Dendritic cell treated with granulocyte-macrophage colony-stimulating factor and Interleukin-4, amounts not matched to agents 40 ng/mL and 50 ng/mL, for 4 days (primary cell): ENCODE results near the gene CD8A.

Source experiments
- H3K27ac Mint-ChIP-seq: one replicate; pipeline ENCODE4 v1.8.0; 2022; ENCODE audit warnings: mild to moderate bottlenecking, mixed read lengths
- H3K27me3 Mint-ChIP-seq: one replicate; pipeline ENCODE4 v1.8.0; 2022; ENCODE audit warnings: mild to moderate bottlenecking, mixed read lengths
- H3K36me3 Mint-ChIP-seq: one replicate; pipeline ENCODE4 v1.8.0; 2022; ENCODE audit warnings: low read depth, mixed read lengths
- H3K4me1 Mint-ChIP-seq: one replicate; pipeline ENCODE4 v1.8.0; 2022; ENCODE audit warnings: low read depth, mixed read lengths
- H3K4me3 Mint-ChIP-seq: one replicate; pipeline ENCODE4 v1.8.0; 2022; ENCODE audit warnings: mild to moderate bottlenecking, moderate library complexity, mixed read lengths
- H3K9me3 Mint-ChIP-seq: one replicate; pipeline ENCODE4 v1.8.0; 2022; ENCODE audit warnings: mixed read lengths
- intact Hi-C: fragments of 100-400 bp; cut with micrococcal nuclease; formaldehyde crosslinking; loops from one replicate; pipeline ENCODE4 v1.15.0; 2022

CD8A gene

DNA sequence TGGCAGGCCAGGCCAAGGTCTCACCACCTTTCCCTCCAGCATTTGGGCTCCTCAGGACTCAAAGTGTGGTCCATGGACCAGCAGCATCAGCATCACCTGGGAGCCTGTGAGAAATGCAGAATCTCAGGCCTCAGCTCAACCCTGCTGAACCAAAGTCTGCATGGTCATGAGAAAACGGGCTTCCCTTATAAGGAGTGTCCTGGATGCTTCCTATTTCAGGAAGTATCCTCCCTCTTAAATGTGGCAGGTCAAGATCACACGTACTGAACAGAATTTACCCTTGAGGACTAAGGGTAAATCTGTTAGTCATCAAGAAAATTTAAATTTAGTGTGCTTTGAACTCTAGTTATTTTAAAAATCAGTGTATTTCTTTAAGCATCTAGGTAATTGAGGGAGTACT, 11.8 kb downstream of the CD8A start:
- intact Hi-C loops = no loop called here
- no peak overlapping the region for H3K4me3 Mint-ChIP-seq
- H3K27ac Mint-ChIP-seq = no peak overlapping the region
- peaks cover 2% of the 10 kb centered on the region for H3K27me3 Mint-ChIP-seq
- peaks cover 29% of the 10 kb centered on the region for H3K4me1 Mint-ChIP-seq
- H3K9me3 Mint-ChIP-seq = no peaks in the 10 kb centered on the region
- peaks cover 24% of the 10 kb centered on the region for H3K36me3 Mint-ChIP-seq

DNA sequence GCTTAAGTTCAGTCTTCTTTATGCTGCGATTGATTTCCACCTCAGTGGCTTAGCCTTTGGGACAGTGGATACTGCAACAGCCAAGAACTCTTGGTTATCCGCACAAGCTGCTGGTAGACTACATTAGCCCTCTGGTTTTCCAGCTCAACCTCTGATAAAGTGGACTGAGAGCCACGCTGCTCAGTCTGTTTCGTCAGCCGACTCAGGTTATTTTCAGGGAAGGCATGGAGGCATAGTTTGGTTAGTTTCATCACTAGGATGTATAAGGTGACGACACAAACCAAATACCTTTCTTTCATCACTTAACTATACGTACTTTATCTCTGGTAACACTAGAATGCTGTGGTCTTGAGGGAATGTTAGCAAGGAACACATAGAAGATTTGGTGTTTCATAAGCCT, 14.2 kb downstream of the CD8A start:
- no peaks in the 10 kb centered on the region for H3K27me3 Mint-ChIP-seq
- H3K27ac Mint-ChIP-seq = no peak overlapping the region
- no peaks in the 10 kb centered on the region for H3K9me3 Mint-ChIP-seq
- H3K4me1 Mint-ChIP-seq = peaks cover 13% of the 10 kb centered on the region
- intact Hi-C loops = no loop called here
- no peak overlapping the region for H3K4me3 Mint-ChIP-seq
- peaks cover 48% of the 10 kb centered on the region for H3K36me3 Mint-ChIP-seq

DNA sequence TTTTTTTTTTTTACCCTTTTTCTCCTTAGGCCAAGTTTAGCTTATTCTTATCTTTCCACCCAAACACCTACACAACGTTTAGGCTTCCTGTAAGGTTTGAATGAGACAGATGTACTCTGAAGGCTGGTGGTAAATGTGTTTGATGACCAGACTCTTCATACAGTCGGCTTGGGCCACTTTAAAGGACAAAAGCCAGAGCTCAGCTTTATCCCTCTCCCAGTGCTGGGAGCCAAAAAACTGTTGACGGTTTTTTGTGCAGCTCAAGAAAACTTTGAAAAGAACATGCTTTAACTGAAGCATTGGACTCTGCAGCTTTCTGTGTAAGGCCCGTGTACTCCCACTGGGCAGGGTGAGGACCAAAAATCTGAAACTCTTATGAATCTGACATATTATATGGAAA, 15.4 kb downstream of the CD8A start:
- Mint-ChIP-seq H3K9me3 (no peaks in the 10 kb centered on the region), H3K36me3 (peaks cover 60% of the 10 kb centered on the region), H3K27me3 (no peaks in the 10 kb centered on the region), H3K4me3 (no peak overlapping the region), H3K27ac (no peak overlapping the region), H3K4me1 (peaks cover 7% of the 10 kb centered on the region)
- intact Hi-C loops = no loop called here

DNA sequence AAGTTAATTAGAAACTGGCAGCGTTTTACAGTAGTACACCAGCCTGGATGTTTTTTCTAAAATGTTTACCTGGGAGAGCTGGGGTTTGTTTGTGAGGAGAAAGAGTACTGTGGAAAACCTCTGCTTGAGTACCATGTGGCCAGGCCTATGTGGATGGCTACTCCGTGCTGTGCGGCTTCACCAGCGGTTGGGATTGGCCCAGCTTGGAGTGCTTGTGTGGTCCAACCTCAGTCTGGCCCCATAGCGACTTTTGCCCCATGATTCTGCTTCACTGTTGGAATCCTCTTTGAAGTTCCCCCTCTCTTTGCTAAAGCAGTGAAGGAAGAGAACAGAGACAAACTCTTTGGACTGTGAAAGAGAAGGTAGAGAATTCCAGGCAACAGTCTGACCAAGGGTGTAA, 15.9 kb downstream of the CD8A start:
- Mint-ChIP-seq H3K27me3 (no peaks in the 10 kb centered on the region), H3K36me3 (peaks cover 61% of the 10 kb centered on the region), H3K4me3 (no peak overlapping the region), H3K4me1 (peaks cover 7% of the 10 kb centered on the region), H3K9me3 (no peaks in the 10 kb centered on the region), H3K27ac (no peak overlapping the region)
- intact Hi-C loops = no loop called here

DNA sequence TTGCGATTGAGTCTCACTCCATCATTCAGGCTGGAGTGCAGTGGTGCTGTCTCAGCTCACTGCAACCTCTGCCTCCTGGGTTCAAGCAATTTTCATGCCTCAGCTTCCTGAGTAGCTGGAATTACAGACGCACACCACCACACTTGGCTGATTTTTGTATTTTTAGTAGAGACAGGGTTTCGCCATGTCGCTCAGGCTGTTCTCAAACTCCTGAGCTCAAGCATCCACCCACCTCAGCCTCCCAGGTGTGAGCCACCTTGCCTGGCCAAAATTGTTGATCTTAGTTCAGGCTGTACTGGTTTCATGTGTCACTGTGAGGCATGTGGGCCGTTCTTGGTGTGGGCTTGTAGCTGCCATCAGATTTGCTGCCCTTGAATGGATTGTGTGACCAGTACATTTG, 18.1 kb downstream of the CD8A start:
- no peaks in the 10 kb centered on the region for H3K4me1 Mint-ChIP-seq
- H3K27me3 Mint-ChIP-seq = no peaks in the 10 kb centered on the region
- H3K27ac Mint-ChIP-seq = no peak overlapping the region
- peaks cover 69% of the 10 kb centered on the region for H3K36me3 Mint-ChIP-seq
- intact Hi-C loops = no loop called here
- H3K9me3 Mint-ChIP-seq = no peaks in the 10 kb centered on the region
- no peak overlapping the region for H3K4me3 Mint-ChIP-seq

DNA sequence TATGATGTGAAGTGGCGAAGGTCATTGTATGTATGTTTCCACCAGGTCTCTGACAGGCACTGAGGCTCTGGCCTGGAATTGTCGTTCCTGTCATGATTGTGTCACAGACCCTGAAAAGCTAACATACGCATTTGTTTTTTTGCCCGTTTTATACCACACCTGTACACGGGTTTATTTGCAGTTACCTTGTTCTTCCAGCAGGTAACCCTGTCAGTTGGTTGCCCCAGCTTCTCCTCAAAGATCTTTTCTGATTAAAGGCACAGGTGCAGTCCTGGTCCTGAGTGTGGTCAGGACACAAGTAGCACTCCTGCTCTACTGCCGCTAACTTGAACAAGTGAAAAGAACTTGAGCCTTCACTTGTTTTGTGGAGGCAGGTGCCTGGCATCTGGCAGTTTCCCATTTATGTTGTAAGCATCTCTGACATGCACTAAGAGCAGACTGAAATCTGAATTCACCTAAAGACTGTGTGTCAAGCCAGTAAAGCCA, 19.9 kb downstream of the CD8A start:
- intact Hi-C loops = no loop called here
- Mint-ChIP-seq H3K4me3 (no peak overlapping the region), H3K36me3 (peaks cover 81% of the 10 kb centered on the region), H3K9me3 (no peaks in the 10 kb centered on the region), H3K4me1 (no peaks in the 10 kb centered on the region), H3K27me3 (no peaks in the 10 kb centered on the region), H3K27ac (no peak overlapping the region)

DNA sequence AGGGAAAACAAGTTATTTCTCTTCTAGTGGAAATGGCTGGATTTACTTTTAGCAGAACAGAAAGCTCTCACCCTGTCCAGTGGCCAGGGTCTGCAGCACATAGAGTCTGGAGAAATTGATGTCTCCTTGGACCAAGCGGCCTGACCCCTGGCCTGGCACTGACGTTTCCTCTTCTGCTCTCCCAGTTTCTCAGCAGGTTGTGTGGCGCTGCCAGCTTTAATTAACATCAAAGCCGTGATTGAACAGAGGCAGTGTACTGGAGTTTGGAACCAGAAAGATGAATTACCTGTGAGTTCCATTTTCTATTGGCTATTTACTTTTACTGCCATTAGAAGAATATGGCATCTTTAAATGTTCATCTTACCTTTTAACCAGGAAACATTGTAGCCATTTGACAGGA, 20.9 kb downstream of the CD8A start:
- Mint-ChIP-seq H3K27me3 (no peaks in the 10 kb centered on the region), H3K27ac (no peak overlapping the region), H3K4me3 (no peak overlapping the region), H3K36me3 (peaks cover 76% of the 10 kb centered on the region), H3K9me3 (no peaks in the 10 kb centered on the region), H3K4me1 (no peaks in the 10 kb centered on the region)
- intact Hi-C loops = loop anchor here (5.0 kb wide), 1 partner anchor 37 kb away; no protein-coding TSS in a partner anchor

DNA sequence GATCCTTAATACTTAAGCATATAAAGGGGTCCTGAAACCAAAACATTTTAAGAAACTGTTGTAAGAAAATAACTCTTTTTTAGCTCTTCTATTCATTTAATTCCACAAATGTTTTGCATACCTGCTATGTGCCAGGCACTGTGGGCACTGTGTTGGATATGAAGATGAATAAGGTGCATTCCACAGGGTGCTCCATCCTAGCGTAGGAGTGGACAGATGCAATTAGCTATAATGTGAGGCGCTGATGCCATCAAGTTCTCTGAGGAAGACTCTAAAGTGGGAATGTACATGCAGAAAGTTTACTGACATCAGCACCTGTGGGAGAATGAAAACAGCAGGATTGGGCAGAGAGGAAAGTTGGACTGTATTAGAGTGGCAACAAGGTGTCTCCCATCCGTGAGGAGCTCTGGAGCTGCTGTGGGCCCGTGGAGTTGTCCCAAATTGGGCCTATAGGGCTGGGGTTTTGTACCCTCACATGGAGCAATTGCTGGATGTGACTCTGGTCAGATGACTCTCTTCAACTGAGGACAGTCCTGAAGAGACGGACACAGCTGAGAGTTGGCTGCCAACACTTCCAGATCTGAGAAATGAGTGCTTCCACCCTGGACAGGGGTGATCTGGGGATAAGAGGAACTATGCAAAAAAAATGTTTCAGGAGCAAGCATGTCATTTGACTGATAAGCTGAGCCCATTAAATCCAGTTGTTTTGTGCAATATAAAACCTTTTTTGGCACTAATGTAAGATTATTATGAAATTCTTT, 22.3 kb downstream of the CD8A start:
- H3K27me3 Mint-ChIP-seq = no peaks in the 10 kb centered on the region
- intact Hi-C loops = loop anchor here (5.0 kb wide), 1 partner anchor 39 kb away; no protein-coding TSS in a partner anchor
- no peaks in the 10 kb centered on the region for H3K9me3 Mint-ChIP-seq
- no peak overlapping the region for H3K27ac Mint-ChIP-seq
- H3K4me3 Mint-ChIP-seq = no peak overlapping the region
- H3K4me1 Mint-ChIP-seq = no peaks in the 10 kb centered on the region
- H3K36me3 Mint-ChIP-seq = peaks cover 62% of the 10 kb centered on the region

DNA sequence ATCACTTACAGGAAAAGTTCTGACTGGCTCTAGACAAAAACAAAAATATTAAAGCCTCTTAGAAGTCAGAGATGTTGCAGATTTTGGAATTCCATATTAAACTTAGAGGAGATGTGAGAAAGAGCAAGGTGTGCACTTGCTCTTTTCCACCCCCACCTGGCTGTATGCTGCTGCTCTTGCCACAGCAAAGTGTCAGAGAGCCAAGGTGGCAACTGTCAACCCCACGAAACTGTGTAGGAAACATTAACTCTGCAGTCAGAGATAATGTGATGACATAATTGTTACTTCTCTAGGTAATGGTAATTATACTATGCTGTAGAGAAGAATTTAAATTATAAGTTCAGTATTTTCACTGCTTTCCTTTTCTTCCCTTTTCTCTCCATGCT, 25.4 kb downstream of the CD8A start:
- no peaks in the 10 kb centered on the region for H3K27me3 Mint-ChIP-seq
- H3K36me3 Mint-ChIP-seq = peaks cover 36% of the 10 kb centered on the region
- no peaks in the 10 kb centered on the region for H3K9me3 Mint-ChIP-seq
- no peak overlapping the region for H3K4me3 Mint-ChIP-seq
- no peak overlapping the region for H3K27ac Mint-ChIP-seq
- intact Hi-C loops = loop anchor here (5.0 kb wide), 1 partner anchor 42 kb away; no protein-coding TSS in a partner anchor
- H3K4me1 Mint-ChIP-seq = peaks cover 5% of the 10 kb centered on the region

DNA sequence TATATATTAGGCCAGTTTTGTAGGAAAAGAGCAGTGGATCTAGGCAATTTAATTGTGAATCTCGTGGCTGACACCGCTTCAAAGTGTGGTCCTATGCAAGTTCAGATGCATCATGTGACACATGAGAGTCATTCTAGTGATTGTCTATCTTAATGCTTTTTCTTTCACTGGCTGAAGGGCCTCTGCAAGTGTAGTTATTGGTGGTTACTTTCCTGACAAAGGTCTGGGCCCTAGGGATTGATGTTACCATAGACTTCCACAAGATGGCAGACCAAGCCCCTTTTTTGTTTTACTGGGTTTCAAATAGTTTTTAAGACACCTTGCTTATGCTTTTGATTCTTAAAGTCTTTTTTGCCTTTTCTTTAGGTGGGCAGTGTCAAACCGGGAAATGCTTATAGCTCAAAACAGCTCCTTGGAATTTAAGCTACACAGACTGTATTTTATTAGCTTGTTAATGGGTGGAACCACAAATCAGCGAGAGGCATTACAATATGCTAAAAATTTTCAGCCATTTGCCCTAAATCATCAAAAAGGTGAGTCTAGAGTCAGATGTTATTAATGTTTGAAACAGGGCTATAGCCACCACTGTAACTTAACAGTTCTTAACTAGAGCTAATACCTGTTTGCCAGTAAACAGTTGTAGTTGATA, 25.9 kb downstream of the CD8A start:
- H3K27me3 Mint-ChIP-seq = no peaks in the 10 kb centered on the region
- H3K9me3 Mint-ChIP-seq = no peaks in the 10 kb centered on the region
- no peak overlapping the region for H3K4me3 Mint-ChIP-seq
- peaks cover 5% of the 10 kb centered on the region for H3K4me1 Mint-ChIP-seq
- intact Hi-C loops = loop anchor here (5.0 kb wide), 1 partner anchor 43 kb away; no protein-coding TSS in a partner anchor
- H3K27ac Mint-ChIP-seq = no peak overlapping the region
- peaks cover 41% of the 10 kb centered on the region for H3K36me3 Mint-ChIP-seq

DNA sequence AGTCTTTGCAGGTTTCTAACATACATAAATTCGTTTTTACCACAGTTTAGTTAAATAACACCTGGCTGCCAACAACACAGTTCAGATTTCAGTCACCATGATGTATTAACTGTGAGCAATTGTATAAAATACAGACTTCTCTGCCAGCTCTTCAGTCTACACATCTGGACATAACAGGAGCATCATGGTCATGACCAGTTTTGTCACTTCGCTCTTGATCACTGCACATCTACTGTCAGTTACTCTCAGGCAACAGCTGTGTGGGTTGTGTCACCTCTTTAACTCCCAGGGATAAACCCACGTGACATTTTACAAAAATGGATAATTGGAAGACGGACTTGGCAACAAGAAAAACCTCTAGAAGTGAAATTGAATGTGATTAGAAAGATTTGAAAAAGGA, 30.3 kb downstream of the CD8A start:
- Mint-ChIP-seq H3K36me3 (peaks cover 34% of the 10 kb centered on the region), H3K9me3 (no peaks in the 10 kb centered on the region), H3K27ac (no peak overlapping the region), H3K27me3 (no peaks in the 10 kb centered on the region), H3K4me3 (no peak overlapping the region), H3K4me1 (peaks cover 5% of the 10 kb centered on the region)
- intact Hi-C loops = no loop called here

DNA sequence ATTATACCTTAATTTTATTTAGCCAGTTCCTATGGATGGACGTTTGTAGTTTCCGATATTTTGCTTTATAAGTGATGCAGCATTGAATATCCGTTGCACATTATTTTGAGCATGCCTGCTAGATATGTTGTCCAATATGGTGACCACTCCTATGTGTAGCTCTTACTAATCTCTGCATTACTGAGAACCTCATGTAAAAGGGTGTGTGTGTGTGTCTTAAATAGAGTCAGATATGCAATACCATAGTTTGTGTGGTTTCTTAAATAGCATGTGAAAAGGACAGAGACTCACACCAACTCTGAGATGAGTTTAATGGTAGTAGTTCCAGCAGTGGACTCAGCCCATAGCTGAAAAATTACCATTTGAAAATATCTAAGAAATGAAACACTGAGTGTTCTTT, 32.3 kb downstream of the CD8A start:
- no peaks in the 10 kb centered on the region for H3K9me3 Mint-ChIP-seq
- intact Hi-C loops = no loop called here
- H3K27me3 Mint-ChIP-seq = no peaks in the 10 kb centered on the region
- H3K4me3 Mint-ChIP-seq = no peak overlapping the region
- H3K4me1 Mint-ChIP-seq = peaks cover 5% of the 10 kb centered on the region
- no peak overlapping the region for H3K27ac Mint-ChIP-seq
- H3K36me3 Mint-ChIP-seq = peaks cover 51% of the 10 kb centered on the region

DNA sequence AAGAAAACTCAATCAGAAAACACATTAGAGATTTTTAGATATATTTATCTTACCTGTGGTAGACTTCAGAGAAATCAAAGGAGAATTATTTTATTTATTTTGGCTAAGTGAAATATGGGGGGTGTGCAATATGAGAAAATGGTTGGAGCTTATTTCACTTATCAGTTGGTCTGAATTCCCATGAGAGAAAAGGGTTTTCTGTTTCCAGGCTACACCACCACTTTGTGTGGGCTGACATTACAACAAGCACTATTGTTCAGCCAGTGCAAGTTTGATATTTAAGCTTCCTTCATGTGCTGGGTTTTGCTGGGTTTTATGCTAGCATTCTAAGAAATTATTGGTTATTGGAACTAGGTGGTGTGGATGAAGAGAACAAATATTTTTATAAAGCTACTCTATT, 37.1 kb downstream of the CD8A start:
- H3K4me3 Mint-ChIP-seq = no peak overlapping the region
- peaks cover 81% of the 10 kb centered on the region for H3K36me3 Mint-ChIP-seq
- intact Hi-C loops = no loop called here
- H3K27ac Mint-ChIP-seq = no peak overlapping the region
- H3K9me3 Mint-ChIP-seq = peaks cover 22% of the 10 kb centered on the region
- H3K27me3 Mint-ChIP-seq = no peaks in the 10 kb centered on the region
- H3K4me1 Mint-ChIP-seq = no peaks in the 10 kb centered on the region

DNA sequence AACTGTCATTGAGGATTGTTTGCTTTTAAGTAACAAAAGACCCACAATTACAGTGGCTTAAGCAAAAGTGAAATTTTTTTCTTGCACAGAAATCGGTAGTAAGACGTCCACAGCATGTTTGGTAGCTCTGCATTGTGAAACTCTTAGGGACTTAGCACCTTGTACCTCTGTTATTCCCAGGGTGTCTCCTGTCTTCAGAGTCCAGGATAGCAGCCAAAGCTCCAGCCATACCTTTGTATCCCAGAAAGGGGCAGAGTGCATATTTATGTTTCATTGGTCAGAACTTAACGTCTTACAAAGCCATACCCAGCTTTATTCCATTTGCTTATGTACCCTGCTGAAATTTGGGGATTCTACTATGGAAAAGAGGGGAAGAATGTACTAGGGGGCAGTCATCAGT, 37.8 kb downstream of the CD8A start:
- Mint-ChIP-seq H3K9me3 (peaks cover 22% of the 10 kb centered on the region), H3K4me3 (no peak overlapping the region), H3K27me3 (no peaks in the 10 kb centered on the region), H3K4me1 (no peaks in the 10 kb centered on the region), H3K36me3 (peaks cover 81% of the 10 kb centered on the region), H3K27ac (no peak overlapping the region)
- intact Hi-C loops = no loop called here
